Measurements from ENCODE around the gene UBL4B. TPM values are rescaled to one million over a fixed set of nuclear protein-coding genes. Genes with fewer than 3 reads are reported as not detected.

The UBL4B gene
- total RNA-seq, 4 donors from 2014 or later = 0.41 TPM; not detected in 3

- Histone ChIP-seq H3K27ac (no peak overlapping the region), H3K36me3 (no peaks in the 10 kb centered on the region), H3K27me3 (peaks cover 52% of the 10 kb centered on the region), H3K4me3 (no peak overlapping the region), H3K4me1 (peaks cover 17 to 33% (median 21%) of the 10 kb centered on the region in 4 donors), H3K9me3 (no peaks in the 10 kb centered on the region)
- WGBS, 2 donors (ENCODE audit: low coverage in 1 of 2) = 91% methylated on average over 5 of the region's 5 CpGs; no CpG with 5 or more reads in 1 of the 2 donors
- DNase-seq = no peak
- TF ChIP-seq POLR2AphosphoS5 (IDR thresholded peaks at IDR 0.05) (no peak), EP300 (IDR thresholded peaks at IDR 0.05; ENCODE audit: low read depth) (no peak), POLR2A (IDR thresholded peaks at IDR 0.05) (no peak), CTCF (IDR thresholded peaks at IDR 0.05) (no peak)
- intact Hi-C loops (cut with DNase I; ENCODE audit: low total_unique reads) = no loop called here
- in situ Hi-C loops (cut with MboI; ENCODE audit: low pct_ligation_motif_present in 1 of 4, low pct_unique_long_range_greater_than_20kb in 1 of 4, low sequenced_read_pairs in 3 of 4) = no loop called here
Observed at GRCh38 chr1:110065841-110066240, 46.4 kb upstream of the UBL4B start.

- Histone ChIP-seq H3K36me3 (no peaks in the 10 kb centered on the region), H3K9me3 (no peaks in the 10 kb centered on the region), H3K4me3 (peak overlapping the region in 1 of 4 donors; percentile 6), H3K4me1 (peaks cover 17 to 34% (median 22%) of the 10 kb centered on the region in 4 donors), H3K27ac (no peak overlapping the region), H3K27me3 (peaks cover 68% of the 10 kb centered on the region)
- intact Hi-C loops (cut with DNase I; ENCODE audit: low total_unique reads) (no loop called here), in situ Hi-C loops (cut with MboI; ENCODE audit: low pct_ligation_motif_present in 1 of 4, low pct_unique_long_range_greater_than_20kb in 1 of 4, low sequenced_read_pairs in 3 of 4) (no loop called here)
- no peak for DNase-seq
- 56% methylated on average over 13 of the region's 23 CpGs; no CpG with 5 or more reads in 1 of the 2 donors for WGBS, 2 donors (ENCODE audit: low coverage in 1 of 2)
- no peak for TF ChIP-seq EP300 (IDR thresholded peaks at IDR 0.05; ENCODE audit: low read depth)
- no peak for TF ChIP-seq POLR2A (IDR thresholded peaks at IDR 0.05)
- TF ChIP-seq POLR2AphosphoS5 (IDR thresholded peaks at IDR 0.05) = no peak
- no peak for TF ChIP-seq CTCF (IDR thresholded peaks at IDR 0.05)
Observed at GRCh38 chr1:110067479-110067892, 44.8 kb upstream of the UBL4B start.

GRCh38 chr1:110067893-110068645 lies 44.2 kb upstream of the UBL4B start:
- peak overlapping the region in 1 of 4 donors; percentile 6 for H3K4me3 ChIP-seq
- DNase-seq = no peak
- H3K36me3 ChIP-seq = no peaks in the 10 kb centered on the region
- H3K9me3 ChIP-seq = no peaks in the 10 kb centered on the region
- intact Hi-C loops (cut with DNase I; ENCODE audit: low total_unique reads) = no loop called here
- in situ Hi-C loops (cut with MboI; ENCODE audit: low pct_ligation_motif_present in 1 of 4, low pct_unique_long_range_greater_than_20kb in 1 of 4, low sequenced_read_pairs in 3 of 4) = no loop called here
- H3K4me1 ChIP-seq = peaks cover 17 to 34% (median 22%) of the 10 kb centered on the region in 4 donors
- WGBS, 2 donors (ENCODE audit: low coverage in 1 of 2) = 9 to 14% methylated on average over 22 to 46 of the region's 68 CpGs
- H3K27ac ChIP-seq = no peak overlapping the region
- TF ChIP-seq CTCF (IDR thresholded peaks at IDR 0.05) (no peak), EP300 (IDR thresholded peaks at IDR 0.05; ENCODE audit: low read depth) (no peak), POLR2A (IDR thresholded peaks at IDR 0.05) (no peak), POLR2AphosphoS5 (IDR thresholded peaks at IDR 0.05) (no peak)
- peaks cover 74% of the 10 kb centered on the region for H3K27me3 ChIP-seq

- Histone ChIP-seq H3K27ac (no peak overlapping the region), H3K4me3 (peak overlapping the region in 1 of 4 donors; percentile 6), H3K36me3 (no peaks in the 10 kb centered on the region), H3K9me3 (no peaks in the 10 kb centered on the region), H3K4me1 (peaks cover 17 to 34% (median 22%) of the 10 kb centered on the region in 4 donors), H3K27me3 (peaks cover 82% of the 10 kb centered on the region)
- intact Hi-C loops (cut with DNase I; ENCODE audit: low total_unique reads) (no loop called here), in situ Hi-C loops (cut with MboI; ENCODE audit: low pct_ligation_motif_present in 1 of 4, low pct_unique_long_range_greater_than_20kb in 1 of 4, low sequenced_read_pairs in 3 of 4) (no loop called here)
- WGBS, 2 donors (ENCODE audit: low coverage in 1 of 2) = 9 to 16% methylated on average over 15 to 65 of the region's 68 CpGs
- peak; percentile 46 to 80 (median 70) for TF ChIP-seq POLR2AphosphoS5 (IDR thresholded peaks at IDR 0.05)
- TF ChIP-seq CTCF (IDR thresholded peaks at IDR 0.05) = no peak
- TF ChIP-seq EP300 (IDR thresholded peaks at IDR 0.05; ENCODE audit: low read depth) = no peak
- no peak for DNase-seq
Observed at GRCh38 chr1:110068646-110069403, 43.4 kb upstream of the UBL4B start.
